Measurements from ENCODE around the gene NCOA1.

The NCOA1 gene

DNA sequence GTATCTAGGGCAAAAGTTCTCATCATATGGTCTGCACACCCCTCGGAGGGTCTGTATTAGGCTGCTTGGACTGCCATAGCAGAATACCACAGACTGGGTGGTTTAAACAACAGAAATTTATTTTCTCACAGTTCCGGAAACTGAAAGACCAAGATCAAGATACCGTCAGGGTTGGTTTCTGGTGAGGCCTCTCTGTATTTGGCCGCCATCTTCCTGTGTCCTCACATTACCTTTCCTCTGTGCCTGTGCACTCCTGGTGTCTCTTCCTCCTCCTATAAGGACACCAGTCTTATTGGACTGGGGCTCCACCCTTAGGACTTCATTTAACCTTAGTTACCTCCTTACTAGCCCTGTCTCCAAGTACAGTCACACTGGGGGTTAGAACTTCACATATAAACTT, 132.5 kb downstream of the NCOA1 start:
- CTCF ChIA-PET, result interaction anchor here (0.9 kb wide), 1 partner anchor 9 kb away, joined by 3 read pairs; no protein-coding TSS in a partner anchor

DNA sequence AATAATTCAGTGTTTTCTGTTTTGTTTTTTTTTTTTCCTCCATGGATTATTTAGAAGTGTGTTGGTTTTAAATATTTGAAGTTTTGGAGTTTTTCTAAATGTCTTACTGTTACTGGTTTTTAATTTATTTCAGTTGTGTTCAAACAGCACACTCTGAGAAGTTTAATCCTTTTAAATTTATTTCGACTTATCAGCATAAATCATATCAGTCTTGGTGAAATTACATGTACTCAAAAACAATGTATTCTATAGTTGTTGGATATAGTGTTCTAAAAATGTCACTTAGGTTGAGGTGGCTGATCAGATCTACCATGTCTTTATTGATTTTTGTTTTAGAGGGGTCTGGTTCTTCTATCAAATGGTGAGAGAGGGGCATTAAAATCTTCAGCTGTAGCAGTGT, 134.7 kb downstream of the NCOA1 start:
- CTCF ChIA-PET, result no interaction called here
- POLR2A ChIA-PET, result interaction anchor here (0.7 kb wide), 1 partner anchor 100 kb away, joined by 3 read pairs; no protein-coding TSS in a partner anchor
- no peak for TF ChIP-seq ZNF23 (tag by site-specific recombination; IDR thresholded peaks at IDR 0.05; ENCODE audit: borderline replicate concordance)
- TF ChIP-seq, protein P1, sequence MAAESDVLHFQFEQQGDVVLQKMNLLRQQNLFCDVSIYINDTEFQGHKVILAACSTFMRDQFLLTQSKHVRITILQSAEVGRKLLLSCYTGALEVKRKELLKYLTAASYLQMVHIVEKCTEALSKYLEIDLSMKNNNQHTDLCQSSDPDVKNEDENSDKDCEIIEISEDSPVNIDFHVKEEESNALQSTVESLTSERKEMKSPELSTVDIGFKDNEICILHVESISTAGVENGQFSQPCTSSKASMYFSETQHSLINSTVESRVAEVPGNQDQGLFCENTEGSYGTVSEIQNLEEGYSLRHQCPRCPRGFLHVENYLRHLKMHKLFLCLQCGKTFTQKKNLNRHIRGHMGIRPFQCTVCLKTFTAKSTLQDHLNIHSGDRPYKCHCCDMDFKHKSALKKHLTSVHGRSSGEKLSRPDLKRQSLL (tag by site-specific recombination; IDR thresholded peaks at IDR 0.05), result no peak
- Histone ChIP-seq H3K4me1 (ENCODE audit: control insufficient read depth, insufficient read depth, low read length) (no peaks in the 10 kb centered on the region), H3K4me3 (ENCODE audit: low read depth, low read length) (no peak overlapping the region), H3K36me3 (ENCODE audit: control insufficient read depth in 2 of 2, insufficient read depth in 1 of 2, low read length in 2 of 2) (no peaks in the 10 kb centered on the region), H3K27ac (ENCODE audit: extremely low read depth, low read depth, low read length) (no peak overlapping the region), H3K9me3 (ENCODE audit: control insufficient read depth, insufficient read depth, low read depth, low read length) (no peaks in the 10 kb centered on the region)

More for the DNA sequence above, 132.5 kb downstream of the NCOA1 start:
- H3K9me3 ChIP-seq (ENCODE audit: control insufficient read depth, insufficient read depth, low read depth, low read length), result no peaks in the 10 kb centered on the region
- H3K27ac ChIP-seq (ENCODE audit: extremely low read depth, low read depth, low read length), result no peak overlapping the region
- no peak for TF ChIP-seq ZNF133 (tag by site-specific recombination; IDR thresholded peaks at IDR 0.05)
- TF ChIP-seq, protein P2, sequence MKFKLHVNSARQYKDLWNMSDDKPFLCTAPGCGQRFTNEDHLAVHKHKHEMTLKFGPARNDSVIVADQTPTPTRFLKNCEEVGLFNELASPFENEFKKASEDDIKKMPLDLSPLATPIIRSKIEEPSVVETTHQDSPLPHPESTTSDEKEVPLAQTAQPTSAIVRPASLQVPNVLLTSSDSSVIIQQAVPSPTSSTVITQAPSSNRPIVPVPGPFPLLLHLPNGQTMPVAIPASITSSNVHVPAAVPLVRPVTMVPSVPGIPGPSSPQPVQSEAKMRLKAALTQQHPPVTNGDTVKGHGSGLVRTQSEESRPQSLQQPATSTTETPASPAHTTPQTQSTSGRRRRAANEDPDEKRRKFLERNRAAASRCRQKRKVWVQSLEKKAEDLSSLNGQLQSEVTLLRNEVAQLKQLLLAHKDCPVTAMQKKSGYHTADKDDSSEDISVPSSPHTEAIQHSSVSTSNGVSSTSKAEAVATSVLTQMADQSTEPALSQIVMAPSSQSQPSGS (tag by site-specific recombination; IDR thresholded peaks at IDR 0.05; ENCODE audit: low read depth), result no peak
- TF ChIP-seq YY2 (tag by site-specific recombination; IDR thresholded peaks at IDR 0.05), result no peak
- TF ChIP-seq, protein P3, sequence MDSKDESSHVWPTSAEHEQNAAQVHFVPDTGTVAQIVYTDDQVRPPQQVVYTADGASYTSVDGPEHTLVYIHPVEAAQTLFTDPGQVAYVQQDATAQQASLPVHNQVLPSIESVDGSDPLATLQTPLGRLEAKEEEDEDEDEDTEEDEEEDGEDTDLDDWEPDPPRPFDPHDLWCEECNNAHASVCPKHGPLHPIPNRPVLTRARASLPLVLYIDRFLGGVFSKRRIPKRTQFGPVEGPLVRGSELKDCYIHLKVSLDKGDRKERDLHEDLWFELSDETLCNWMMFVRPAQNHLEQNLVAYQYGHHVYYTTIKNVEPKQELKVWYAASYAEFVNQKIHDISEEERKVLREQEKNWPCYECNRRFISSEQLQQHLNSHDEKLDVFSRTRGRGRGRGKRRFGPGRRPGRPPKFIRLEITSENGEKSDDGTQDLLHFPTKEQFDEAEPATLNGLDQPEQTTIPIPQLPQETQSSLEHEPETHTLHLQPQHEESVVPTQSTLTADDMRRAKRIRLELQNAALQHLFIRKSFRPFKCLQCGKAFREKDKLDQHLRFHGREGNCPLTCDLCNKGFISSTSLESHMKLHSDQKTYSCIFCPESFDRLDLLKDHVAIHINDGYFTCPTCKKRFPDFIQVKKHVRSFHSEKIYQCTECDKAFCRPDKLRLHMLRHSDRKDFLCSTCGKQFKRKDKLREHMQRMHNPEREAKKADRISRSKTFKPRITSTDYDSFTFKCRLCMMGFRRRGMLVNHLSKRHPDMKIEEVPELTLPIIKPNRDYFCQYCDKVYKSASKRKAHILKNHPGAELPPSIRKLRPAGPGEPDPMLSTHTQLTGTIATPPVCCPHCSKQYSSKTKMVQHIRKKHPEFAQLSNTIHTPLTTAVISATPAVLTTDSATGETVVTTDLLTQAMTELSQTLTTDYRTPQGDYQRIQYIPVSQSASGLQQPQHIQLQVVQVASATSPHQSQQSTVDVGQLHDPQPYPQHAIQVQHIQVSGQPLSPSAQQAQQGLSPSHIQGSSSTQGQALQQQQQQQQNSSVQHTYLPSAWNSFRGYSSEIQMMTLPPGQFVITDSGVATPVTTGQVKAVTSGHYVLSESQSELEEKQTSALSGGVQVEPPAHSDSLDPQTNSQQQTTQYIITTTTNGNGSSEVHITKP (tag by site-specific recombination; IDR thresholded peaks at IDR 0.05), result no peak
- TF ChIP-seq, protein P4, sequence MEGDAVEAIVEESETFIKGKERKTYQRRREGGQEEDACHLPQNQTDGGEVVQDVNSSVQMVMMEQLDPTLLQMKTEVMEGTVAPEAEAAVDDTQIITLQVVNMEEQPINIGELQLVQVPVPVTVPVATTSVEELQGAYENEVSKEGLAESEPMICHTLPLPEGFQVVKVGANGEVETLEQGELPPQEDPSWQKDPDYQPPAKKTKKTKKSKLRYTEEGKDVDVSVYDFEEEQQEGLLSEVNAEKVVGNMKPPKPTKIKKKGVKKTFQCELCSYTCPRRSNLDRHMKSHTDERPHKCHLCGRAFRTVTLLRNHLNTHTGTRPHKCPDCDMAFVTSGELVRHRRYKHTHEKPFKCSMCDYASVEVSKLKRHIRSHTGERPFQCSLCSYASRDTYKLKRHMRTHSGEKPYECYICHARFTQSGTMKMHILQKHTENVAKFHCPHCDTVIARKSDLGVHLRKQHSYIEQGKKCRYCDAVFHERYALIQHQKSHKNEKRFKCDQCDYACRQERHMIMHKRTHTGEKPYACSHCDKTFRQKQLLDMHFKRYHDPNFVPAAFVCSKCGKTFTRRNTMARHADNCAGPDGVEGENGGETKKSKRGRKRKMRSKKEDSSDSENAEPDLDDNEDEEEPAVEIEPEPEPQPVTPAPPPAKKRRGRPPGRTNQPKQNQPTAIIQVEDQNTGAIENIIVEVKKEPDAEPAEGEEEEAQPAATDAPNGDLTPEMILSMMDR (tag by site-specific recombination; IDR thresholded peaks at IDR 0.05), result no peak
- TF ChIP-seq, protein P5, sequence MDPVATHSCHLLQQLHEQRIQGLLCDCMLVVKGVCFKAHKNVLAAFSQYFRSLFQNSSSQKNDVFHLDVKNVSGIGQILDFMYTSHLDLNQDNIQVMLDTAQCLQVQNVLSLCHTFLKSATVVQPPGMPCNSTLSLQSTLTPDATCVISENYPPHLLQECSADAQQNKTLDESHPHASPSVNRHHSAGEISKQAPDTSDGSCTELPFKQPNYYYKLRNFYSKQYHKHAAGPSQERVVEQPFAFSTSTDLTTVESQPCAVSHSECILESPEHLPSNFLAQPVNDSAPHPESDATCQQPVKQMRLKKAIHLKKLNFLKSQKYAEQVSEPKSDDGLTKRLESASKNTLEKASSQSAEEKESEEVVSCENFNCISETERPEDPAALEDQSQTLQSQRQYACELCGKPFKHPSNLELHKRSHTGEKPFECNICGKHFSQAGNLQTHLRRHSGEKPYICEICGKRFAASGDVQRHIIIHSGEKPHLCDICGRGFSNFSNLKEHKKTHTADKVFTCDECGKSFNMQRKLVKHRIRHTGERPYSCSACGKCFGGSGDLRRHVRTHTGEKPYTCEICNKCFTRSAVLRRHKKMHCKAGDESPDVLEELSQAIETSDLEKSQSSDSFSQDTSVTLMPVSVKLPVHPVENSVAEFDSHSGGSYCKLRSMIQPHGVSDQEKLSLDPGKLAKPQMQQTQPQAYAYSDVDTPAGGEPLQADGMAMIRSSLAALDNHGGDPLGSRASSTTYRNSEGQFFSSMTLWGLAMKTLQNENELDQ (tag by site-specific recombination; IDR thresholded peaks at IDR 0.05; ENCODE audit: low read depth), result no peak
- TF ChIP-seq, protein P6, sequence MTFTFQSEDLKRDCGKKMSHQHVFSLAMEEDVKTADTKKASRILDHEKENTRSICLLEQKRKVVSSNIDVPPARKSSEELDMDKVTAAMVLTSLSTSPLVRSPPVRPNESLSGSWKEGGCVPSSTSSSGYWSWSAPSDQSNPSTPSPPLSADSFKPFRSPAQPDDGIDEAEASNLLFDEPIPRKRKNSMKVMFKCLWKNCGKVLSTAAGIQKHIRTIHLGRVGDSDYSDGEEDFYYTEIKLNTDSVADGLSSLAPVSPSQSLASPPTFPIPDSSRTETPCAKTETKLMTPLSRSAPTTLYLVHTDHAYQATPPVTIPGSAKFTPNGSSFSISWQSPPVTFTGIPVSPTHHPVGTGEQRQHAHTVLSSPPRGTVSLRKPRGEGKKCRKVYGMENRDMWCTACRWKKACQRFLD (tag by site-specific recombination; IDR thresholded peaks at IDR 0.05), result no peak
- H3K36me3 ChIP-seq (ENCODE audit: control insufficient read depth in 2 of 2, insufficient read depth in 1 of 2, low read length in 2 of 2), result no peaks in the 10 kb centered on the region
- no peaks in the 10 kb centered on the region for H3K4me1 ChIP-seq (ENCODE audit: control insufficient read depth, insufficient read depth, low read length)
- POLR2A ChIA-PET, result interaction anchor here (0.5 kb wide), 1 partner anchor 21 kb away, joined by 4 read pairs; no protein-coding TSS in a partner anchor
- no peak overlapping the region for H3K4me3 ChIP-seq (ENCODE audit: low read depth, low read length)
